MM.1S (cell line): ENCODE data around the gene ATM.

Source experiments
- CTCF ChIP-seq: fragments of 300-600 bp; sonication (generic); IDR thresholded peaks from 2 replicates; pipeline ENCODE4 v1.5.1; 2016; ENCODE audit warnings: antibody characterized with exemption, low read length, mixed read lengths
- EZH2phosphoT487 ChIP-seq: fragments of 300-600 bp; sonication (generic); IDR thresholded peaks from 2 replicates; pipeline ENCODE4 v1.6.1; 2018; ENCODE audit warnings: antibody characterized with exemption, low read length

- no peak for TF ChIP-seq CTCF
- no peak for TF ChIP-seq EZH2phosphoT487
Measured at GRCh38 chr11:108278546-108278945, 55.7 kb downstream of the ATM start.
